ENCODE data around the gene RESP18. TPM values are rescaled to one million over a fixed set of nuclear protein-coding genes. Genes with fewer than 3 reads are reported as not detected.

RESP18 gene
- total RNA-seq, 1 experiment from 2014 or later, result not detected

DNA sequence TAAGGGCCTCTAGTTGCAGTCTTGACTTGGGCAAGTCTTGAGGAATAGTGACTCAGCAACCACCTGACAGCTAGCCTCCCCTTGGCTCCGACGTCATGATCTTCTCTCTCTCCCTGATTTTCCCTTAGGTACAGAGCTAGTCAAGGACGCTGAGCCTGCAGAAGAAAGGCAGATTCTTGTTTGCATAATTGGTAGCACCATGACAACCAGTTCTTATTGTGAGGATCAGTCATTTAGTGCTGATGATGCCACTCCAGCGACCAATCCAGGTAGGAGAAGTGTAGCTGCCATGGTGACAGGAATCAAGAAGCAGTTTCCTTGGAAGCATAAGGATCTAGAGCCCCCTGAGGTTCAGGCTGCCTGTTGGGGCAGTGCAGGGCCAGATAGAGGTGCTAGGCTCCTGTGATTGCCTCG lies 2.8 kb upstream of the RESP18 start:
- Mint-ChIP-seq H3K4me1 (ENCODE audit: insufficient read depth, unreplicated experiment) (peaks cover 6% of the 10 kb centered on the region), H3K27me3 (ENCODE audit: insufficient read depth, unreplicated experiment) (peaks cover 87% of the 10 kb centered on the region), H3K4me3 (ENCODE audit: unreplicated experiment) (no peak overlapping the region), H3K27ac (ENCODE audit: low read depth, unreplicated experiment) (no peak overlapping the region), H3K9me3 (ENCODE audit: unreplicated experiment) (no peaks in the 10 kb centered on the region), H3K36me3 (ENCODE audit: insufficient read depth, unreplicated experiment) (no peaks in the 10 kb centered on the region)
- ChIA-PET POLR2A (interaction anchor here (0.6 kb wide), 1 partner anchor 56 kb away, joined by 3 read pairs; no protein-coding TSS in a partner anchor), CTCF (interaction anchor here (0.6 to 1.4 kb wide), 7 partner anchors 35 to 357 kb away, joined by 3 to 5 read pairs (median 3); no protein-coding TSS in a partner anchor)
- TF ChIP-seq, protein P1, sequence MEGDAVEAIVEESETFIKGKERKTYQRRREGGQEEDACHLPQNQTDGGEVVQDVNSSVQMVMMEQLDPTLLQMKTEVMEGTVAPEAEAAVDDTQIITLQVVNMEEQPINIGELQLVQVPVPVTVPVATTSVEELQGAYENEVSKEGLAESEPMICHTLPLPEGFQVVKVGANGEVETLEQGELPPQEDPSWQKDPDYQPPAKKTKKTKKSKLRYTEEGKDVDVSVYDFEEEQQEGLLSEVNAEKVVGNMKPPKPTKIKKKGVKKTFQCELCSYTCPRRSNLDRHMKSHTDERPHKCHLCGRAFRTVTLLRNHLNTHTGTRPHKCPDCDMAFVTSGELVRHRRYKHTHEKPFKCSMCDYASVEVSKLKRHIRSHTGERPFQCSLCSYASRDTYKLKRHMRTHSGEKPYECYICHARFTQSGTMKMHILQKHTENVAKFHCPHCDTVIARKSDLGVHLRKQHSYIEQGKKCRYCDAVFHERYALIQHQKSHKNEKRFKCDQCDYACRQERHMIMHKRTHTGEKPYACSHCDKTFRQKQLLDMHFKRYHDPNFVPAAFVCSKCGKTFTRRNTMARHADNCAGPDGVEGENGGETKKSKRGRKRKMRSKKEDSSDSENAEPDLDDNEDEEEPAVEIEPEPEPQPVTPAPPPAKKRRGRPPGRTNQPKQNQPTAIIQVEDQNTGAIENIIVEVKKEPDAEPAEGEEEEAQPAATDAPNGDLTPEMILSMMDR (IDR thresholded peaks at IDR 0.05; ENCODE audit: unreplicated experiment), result no peak
- no TSS peak for BruUV-seq (replicated peaks)
- intact Hi-C loops (cut with micrococcal nuclease), result no loop called here
- peak; percentile 19 for DNase-seq (ENCODE audit: unreplicated experiment)

DNA sequence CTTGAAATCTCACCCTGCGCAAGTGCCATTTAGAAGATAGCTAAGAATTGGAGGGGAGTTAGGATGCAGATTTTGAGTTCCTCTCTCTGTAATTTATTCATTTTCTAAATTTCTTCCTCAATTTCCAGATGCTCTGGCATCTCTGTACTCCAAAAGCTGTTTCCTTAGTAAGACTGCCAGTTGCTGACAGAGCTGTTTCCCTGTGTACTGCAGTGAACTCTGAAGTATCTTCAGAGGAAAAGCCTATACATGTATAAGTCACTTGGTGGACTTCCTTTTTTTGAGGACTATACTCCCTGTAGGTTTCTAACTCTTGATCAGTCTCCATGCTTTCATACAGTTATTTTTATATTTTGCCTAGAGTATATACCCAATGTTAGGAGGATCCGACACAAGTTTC lies 1.5 kb upstream of the RESP18 start:
- intact Hi-C loops (cut with micrococcal nuclease), result no loop called here
- no peak for DNase-seq (ENCODE audit: unreplicated experiment)
- CTCF ChIA-PET, result no interaction called here
- Mint-ChIP-seq H3K4me3 (ENCODE audit: unreplicated experiment) (no peak overlapping the region), H3K27ac (ENCODE audit: low read depth, unreplicated experiment) (no peak overlapping the region), H3K4me1 (ENCODE audit: insufficient read depth, unreplicated experiment) (peaks cover 6% of the 10 kb centered on the region), H3K27me3 (ENCODE audit: insufficient read depth, unreplicated experiment) (peaks cover 85% of the 10 kb centered on the region), H3K9me3 (ENCODE audit: unreplicated experiment) (no peaks in the 10 kb centered on the region), H3K36me3 (ENCODE audit: insufficient read depth, unreplicated experiment) (no peaks in the 10 kb centered on the region)
- TF ChIP-seq, protein P1 (IDR thresholded peaks at IDR 0.05; ENCODE audit: unreplicated experiment), result no peak
- POLR2A ChIA-PET, result no interaction called here
- no TSS peak for BruUV-seq (replicated peaks)

DNA sequence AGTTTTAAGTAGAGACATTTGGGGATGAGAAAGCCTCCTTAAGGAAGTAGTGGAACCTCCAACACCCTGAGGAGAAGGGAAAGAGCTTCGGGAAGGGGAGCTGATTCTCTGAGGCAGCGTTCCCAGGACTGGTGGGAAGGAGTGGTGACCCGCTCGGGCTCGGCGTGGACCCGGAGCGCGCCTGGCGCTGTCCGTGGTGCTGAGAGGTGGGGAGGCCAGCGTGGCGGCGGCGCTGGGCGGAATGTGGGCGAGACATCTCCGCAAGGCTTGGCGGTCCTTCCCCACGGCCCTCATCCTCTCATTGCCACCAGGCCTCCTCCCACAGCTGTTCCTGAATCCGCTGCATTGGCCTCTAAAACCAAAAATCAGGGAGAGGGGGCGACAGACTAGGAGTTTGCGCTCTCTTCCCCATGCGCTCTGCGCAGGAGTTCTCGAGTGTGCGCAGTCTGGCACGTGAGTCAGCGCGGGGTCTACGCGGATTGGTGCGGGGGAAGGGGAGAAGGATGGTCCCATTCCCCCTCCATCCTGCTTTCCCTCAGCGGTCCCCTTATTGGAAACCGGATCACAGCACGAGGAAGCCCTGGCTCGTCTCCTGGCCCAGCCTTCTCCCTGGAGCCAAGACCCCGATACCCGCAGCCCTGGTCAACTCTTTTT lies 857 bp downstream of the RESP18 start:
- POLR2A ChIA-PET, result no interaction called here
- no peak for DNase-seq (ENCODE audit: unreplicated experiment)
- TF ChIP-seq, protein P1 (IDR thresholded peaks at IDR 0.05; ENCODE audit: unreplicated experiment), result no peak
- no peak overlapping the region for H3K27ac Mint-ChIP-seq (ENCODE audit: low read depth, unreplicated experiment)
- H3K4me3 Mint-ChIP-seq (ENCODE audit: unreplicated experiment), result no peak overlapping the region
- no peaks in the 10 kb centered on the region for H3K36me3 Mint-ChIP-seq (ENCODE audit: insufficient read depth, unreplicated experiment)
- intact Hi-C loops (cut with micrococcal nuclease), result no loop called here
- peaks cover 6% of the 10 kb centered on the region for H3K4me1 Mint-ChIP-seq (ENCODE audit: insufficient read depth, unreplicated experiment)
- peaks cover 73% of the 10 kb centered on the region for H3K27me3 Mint-ChIP-seq (ENCODE audit: insufficient read depth, unreplicated experiment)
- CTCF ChIA-PET, result interaction anchor here (0.5 to 1.2 kb wide), 2 partner anchors 8 to 172 kb away, joined by 3 to 5 read pairs; no protein-coding TSS in a partner anchor
- H3K9me3 Mint-ChIP-seq (ENCODE audit: unreplicated experiment), result no peaks in the 10 kb centered on the region
- BruUV-seq (replicated peaks), result no TSS peak

- Mint-ChIP-seq H3K27ac (ENCODE audit: low read depth, unreplicated experiment) (no peak overlapping the region), H3K4me3 (ENCODE audit: unreplicated experiment) (no peak overlapping the region), H3K36me3 (ENCODE audit: insufficient read depth, unreplicated experiment) (no peaks in the 10 kb centered on the region), H3K4me1 (ENCODE audit: insufficient read depth, unreplicated experiment) (no peaks in the 10 kb centered on the region), H3K27me3 (ENCODE audit: insufficient read depth, unreplicated experiment) (peaks cover 76% of the 10 kb centered on the region), H3K9me3 (ENCODE audit: unreplicated experiment) (no peaks in the 10 kb centered on the region)
- intact Hi-C loops (cut with micrococcal nuclease), result no loop called here
- TF ChIP-seq, protein P1 (IDR thresholded peaks at IDR 0.05; ENCODE audit: unreplicated experiment), result no peak
- ChIA-PET CTCF (interaction anchor here (1.0 kb wide), 1 partner anchor 25 kb away, joined by 3 read pairs; no protein-coding TSS in a partner anchor), POLR2A (no interaction called here)
- BruUV-seq (replicated peaks), result no TSS peak
- DNase-seq (ENCODE audit: unreplicated experiment), result no peak
Observed at GRCh38 chr2:219327719-219328118, 4.8 kb downstream of the RESP18 start.

Measured in MCF 10A (cell line).